ENCODE measurements around the gene DISP3.

DNA sequence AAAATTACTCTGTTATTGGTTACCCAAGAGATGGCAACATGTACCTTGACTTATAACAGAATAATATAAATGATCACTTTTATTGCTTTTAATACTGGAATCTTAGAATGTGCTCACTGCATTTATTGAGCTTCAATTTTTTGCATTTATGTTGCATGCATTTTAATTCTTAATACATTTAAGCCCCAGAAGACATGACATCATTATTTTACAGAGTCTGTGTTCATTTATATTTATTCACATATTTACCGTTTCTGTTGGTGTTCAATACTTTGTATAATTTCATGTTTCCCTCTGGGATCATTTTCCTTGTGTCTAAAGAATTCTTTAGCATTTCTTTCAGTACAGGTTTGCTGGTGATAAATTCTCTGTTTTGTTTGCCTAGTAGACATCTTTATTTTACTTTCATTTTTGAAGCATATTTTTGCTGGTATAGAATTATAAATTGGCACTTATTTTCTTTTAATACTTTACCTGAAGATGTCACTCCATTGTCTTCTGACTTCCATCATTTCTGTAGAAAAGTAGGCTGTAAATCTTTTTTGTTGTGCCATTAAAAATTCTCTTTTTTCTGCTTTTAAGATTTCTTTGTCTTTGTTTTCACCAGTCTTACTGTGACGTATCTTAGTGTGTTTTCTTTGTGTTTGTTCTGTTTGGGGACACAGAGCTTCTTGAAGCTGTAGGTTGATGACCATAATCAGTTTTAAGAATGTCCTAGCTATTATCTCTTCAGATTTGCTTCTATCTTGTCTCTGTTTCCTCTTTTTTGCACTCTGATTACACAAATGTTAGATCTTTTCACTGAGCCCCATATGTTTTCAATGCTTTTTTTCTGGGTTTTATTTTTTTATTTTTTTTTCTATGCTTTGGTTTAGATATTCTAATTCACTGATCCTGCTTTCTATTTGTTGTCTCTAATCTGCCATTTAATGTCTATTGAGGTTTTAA lies 26.9 kb downstream of the DISP3 start:
- TF ChIP-seq, protein P1, sequence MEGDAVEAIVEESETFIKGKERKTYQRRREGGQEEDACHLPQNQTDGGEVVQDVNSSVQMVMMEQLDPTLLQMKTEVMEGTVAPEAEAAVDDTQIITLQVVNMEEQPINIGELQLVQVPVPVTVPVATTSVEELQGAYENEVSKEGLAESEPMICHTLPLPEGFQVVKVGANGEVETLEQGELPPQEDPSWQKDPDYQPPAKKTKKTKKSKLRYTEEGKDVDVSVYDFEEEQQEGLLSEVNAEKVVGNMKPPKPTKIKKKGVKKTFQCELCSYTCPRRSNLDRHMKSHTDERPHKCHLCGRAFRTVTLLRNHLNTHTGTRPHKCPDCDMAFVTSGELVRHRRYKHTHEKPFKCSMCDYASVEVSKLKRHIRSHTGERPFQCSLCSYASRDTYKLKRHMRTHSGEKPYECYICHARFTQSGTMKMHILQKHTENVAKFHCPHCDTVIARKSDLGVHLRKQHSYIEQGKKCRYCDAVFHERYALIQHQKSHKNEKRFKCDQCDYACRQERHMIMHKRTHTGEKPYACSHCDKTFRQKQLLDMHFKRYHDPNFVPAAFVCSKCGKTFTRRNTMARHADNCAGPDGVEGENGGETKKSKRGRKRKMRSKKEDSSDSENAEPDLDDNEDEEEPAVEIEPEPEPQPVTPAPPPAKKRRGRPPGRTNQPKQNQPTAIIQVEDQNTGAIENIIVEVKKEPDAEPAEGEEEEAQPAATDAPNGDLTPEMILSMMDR (conservative IDR thresholded peaks at IDR 0.05; ENCODE audit: low read length) = no peak
- TF ChIP-seq EZH2phosphoT487 (IDR thresholded peaks at IDR 0.05; ENCODE audit: borderline replicate concordance, low read depth, low read length) = no peak
